Activated naive CD4-positive, alpha-beta T cell (primary cell): ENCODE data around the gene SLC43A3.
"Not testable (repeated sequence)": the region's sequence is repeated elsewhere in the genome, so short reads cannot be mapped to it uniquely, and the experiment has no call there.

Experiments
- DNase-seq, 4 experiments: peaks; one replicate each; lab custom pipeline; 2025; lab: John Stamatoyannopoulos, UW

SLC43A3 gene

GRCh38 chr11:57405271-57405860 is 21.6 kb downstream of the SLC43A3 start:
- DNase-seq = no peak

- DNase-seq = no peak
Measured at GRCh38 chr11:57403802-57404147, 23.1 kb downstream of the SLC43A3 start.

GRCh38 chr11:57403003-57403801 is 23.7 kb downstream of the SLC43A3 start:
- not testable (repeated sequence) for DNase-seq

- no peak for DNase-seq
Measured at GRCh38 chr11:57402188-57403002, 24.5 kb downstream of the SLC43A3 start.

GRCh38 chr11:57399972-57400578 is 26.8 kb downstream of the SLC43A3 start:
- no peak for DNase-seq

- no peak for DNase-seq
Measured at GRCh38 chr11:57399221-57399620, 27.7 kb downstream of the SLC43A3 start.

- no peak for DNase-seq
Measured at GRCh38 chr11:57397394-57397990, 29.4 kb downstream of the SLC43A3 start.

GRCh38 chr11:57396744-57397143 is 30.2 kb downstream of the SLC43A3 start:
- no peak for DNase-seq

- DNase-seq = no peak
Measured at GRCh38 chr11:57395905-57396623, 30.9 kb downstream of the SLC43A3 start.

GRCh38 chr11:57394203-57394965 is 32.5 kb downstream of the SLC43A3 start:
- DNase-seq = no peak

GRCh38 chr11:57392763-57393105 is 34.2 kb downstream of the SLC43A3 start:
- DNase-seq = no peak

GRCh38 chr11:57392066-57392762 is 34.7 kb downstream of the SLC43A3 start:
- no peak for DNase-seq

GRCh38 chr11:57391539-57391938 is 35.4 kb downstream of the SLC43A3 start:
- no peak for DNase-seq

- DNase-seq = no peak
Measured at GRCh38 chr11:57391111-57391510, 35.8 kb downstream of the SLC43A3 start.

- DNase-seq = no peak
Measured at GRCh38 chr11:57390535-57390934, 36.4 kb downstream of the SLC43A3 start, which contains the start of gene PRG2. Gene PRG2 (minus strand): TSS chr11:57390650. CDS start chr11:57389944, 706 bp downstream.

GRCh38 chr11:57387289-57388030 is 39.5 kb downstream of the SLC43A3 start:
- DNase-seq = no peak

GRCh38 chr11:57386178-57386940 is 40.6 kb downstream of the SLC43A3 start:
- DNase-seq = no peak

- DNase-seq = no peak
Measured at GRCh38 chr11:57380975-57381374, 45.9 kb downstream of the SLC43A3 start, which contains the start of gene PRG3. Gene PRG3 (minus strand): TSS chr11:57381150. CDS start chr11:57380708, 442 bp downstream.
